Fibroblast of skin of left biceps (primary cell): ENCODE measurements around the gene HOXD11.

Experiments used
- DNase-seq, 2 experiments: peaks; one replicate each; pipeline ENCODE4 v3.0.0-alpha.2; 2013; ENCODE audit warnings: low read depth in 2 of 2

The HOXD11 gene

DNA sequence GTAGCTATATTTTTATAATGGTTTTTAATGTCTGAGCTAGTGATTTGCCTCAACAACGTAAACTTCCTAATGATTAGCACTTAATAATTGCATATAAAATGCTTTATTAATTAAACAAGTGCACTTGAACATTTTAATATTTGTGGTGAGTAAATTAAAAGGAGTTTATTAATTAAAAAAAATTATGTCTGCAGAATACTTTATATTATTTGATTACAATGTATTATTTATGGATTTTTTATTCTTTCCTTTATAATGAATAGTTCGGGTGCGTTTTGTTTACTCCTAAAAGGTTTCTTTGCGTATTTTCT lies 24.7 kb downstream of the HOXD11 start:
- DNase-seq, result no peak

DNA sequence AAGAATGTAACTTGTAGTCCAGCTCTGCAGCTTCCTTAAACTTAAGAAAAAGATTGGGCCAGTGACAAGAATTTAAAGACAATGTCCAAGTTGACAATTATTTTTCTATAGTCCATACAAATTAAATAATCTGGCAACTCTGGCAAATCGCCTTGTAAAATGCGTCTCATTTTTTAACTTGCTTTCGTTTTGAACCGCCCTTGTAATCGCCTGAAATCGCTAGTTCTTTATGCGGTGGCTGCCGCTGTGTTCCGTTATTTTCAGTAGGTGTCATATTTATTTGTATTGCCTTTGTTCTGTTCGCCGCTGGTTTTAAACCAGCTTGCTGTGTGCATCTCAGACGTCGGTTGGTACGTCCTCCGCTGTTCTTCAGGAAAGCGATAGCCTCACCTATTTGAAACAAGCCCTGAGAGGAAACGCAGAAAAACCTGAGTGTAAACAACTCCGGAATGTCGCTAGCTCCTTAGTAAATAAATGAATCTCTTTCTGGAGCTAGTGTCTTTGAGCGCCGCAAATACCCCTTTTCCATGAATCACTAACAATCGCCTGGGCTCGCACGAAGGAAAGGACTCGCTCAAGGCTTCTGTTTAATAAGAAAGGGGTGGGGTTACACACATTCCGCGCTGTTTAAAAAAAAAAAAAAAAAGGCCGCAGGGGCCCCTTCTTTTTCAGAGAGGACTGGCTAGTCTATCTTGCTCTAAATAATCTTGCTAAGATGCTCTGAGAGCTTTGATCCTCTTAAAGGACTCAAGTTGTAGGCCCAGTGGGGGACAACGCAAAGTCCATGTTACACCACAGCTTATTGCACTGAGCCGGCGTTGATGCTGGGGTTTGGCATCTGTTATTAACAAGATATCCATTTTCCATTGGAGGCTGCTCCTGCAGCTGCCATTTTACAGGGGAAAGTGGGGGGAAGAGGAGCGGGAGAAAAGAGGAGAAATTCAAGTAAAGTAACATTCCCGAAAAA lies 25.4 kb downstream of the HOXD11 start:
- DNase-seq, result peak in 1 of 2 experiments; percentile 67

DNA sequence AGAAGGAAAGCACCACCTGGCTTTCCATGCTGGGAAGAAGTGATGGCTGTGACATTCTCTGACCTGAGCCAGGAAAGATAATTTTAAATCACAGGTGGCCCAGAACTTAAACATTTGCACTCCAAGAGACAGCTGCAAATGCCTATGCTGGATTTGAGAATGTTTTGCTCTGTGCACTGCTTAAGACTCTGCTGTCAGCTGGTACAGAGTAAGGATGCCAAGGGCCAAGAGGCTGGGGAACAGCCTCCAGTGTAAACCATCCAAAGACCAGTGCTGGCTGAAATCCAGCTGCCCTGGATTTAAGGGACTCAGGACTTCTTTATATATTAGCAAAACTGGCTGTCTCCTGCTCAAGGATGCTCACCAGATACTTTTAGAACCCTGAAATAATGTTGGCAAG lies 26.3 kb downstream of the HOXD11 start:
- no peak for DNase-seq

DNA sequence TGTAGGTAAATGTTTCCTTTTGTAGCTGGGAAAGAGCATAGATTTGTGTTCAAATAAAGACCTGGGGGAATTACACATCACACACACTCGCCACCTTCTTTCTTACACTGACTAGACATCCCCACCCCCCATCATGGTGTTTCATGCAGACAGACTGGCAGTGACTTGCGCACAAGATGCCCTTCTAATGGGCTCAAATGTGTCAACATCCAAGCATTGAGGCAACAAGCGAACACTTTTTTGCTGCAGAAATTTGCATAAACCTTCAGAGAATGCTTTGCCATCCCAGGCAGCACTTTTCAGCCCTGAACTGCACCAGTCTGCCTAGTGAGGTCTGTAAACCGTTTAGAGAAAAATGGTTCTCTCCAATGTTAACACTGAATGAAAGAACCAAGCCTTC lies 27.0 kb downstream of the HOXD11 start:
- no peak for DNase-seq

DNA sequence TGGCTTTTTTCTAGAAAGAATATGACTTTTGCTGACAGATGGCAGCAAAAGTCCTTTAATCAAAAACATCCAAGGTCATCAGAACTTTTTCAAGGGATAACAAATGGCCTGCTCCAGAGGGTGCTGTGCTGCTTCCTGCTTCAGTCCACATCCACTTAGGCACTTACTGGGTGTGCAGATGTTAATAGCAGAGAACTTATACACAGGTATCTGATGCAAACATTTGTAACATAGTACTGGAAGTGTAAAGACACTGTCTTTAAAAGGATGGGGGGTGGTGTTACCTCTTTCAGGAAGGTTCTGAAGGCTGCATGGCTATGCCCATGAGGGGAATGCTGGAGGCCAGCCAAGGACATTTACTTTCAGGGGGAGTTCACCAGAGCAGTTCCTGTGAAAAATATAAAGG lies 28.0 kb downstream of the HOXD11 start:
- DNase-seq, result no peak

DNA sequence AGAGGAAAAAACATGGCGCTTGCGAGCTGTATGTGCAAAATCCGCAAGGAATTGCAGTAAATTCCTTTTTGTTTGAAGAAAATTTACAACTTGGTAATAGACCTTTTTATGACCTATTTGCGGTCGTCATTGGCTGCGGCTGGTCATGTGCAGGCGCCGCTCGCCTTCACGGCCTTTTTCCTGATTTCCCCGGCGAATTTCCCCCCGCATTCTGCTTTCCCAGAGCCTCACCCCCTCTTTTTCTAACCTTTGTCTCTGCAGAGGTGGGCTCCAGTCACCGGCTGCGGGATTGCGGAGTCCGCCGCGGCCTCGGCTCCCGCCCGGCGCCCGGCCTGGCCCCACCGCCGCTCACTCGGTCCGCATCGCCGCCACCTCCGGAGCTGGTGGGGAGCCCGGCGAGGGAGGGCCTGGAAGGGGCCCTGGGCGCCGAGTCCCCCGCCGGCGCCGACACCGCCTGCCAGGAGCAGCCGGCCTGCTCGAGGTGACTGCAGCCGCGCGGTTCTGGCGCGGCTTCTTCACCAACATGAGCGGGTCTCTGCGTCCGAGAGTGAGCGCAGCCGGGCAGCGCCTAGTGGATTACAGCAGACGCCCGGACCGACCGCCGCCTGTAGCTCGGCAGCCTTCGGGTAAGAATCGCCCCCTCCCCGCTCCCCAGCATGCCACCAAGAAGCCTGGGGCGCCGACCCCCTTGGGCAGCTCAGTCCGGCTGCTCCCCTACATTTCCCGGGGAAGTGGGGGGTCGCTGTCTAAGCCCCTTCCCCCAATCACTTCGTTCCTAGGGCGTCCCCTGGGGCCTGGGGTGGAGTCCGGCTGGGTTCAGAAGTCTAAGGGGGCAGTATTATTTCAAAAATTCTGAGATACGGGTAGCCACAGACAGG lies 29.5 kb downstream of the HOXD11 start:
- peak in 1 of 2 experiments; percentile 70 for DNase-seq

DNA sequence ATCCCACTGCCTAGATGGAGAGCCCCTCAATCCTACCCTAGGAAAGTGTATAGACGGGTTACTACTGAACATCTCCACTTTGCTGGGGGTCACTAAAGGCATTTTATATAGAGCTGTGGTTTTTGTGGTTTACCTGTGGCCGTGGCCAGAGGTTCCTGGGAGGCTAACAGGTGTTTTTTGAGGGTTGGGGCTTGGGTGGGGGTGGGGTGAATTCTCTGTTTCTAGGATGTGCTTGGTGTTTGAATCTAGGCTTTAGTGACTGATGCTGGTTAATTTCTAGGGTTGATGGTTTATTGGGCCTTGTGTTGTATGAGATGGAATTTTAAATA lies 30.1 kb downstream of the HOXD11 start:
- DNase-seq, result no peak

DNA sequence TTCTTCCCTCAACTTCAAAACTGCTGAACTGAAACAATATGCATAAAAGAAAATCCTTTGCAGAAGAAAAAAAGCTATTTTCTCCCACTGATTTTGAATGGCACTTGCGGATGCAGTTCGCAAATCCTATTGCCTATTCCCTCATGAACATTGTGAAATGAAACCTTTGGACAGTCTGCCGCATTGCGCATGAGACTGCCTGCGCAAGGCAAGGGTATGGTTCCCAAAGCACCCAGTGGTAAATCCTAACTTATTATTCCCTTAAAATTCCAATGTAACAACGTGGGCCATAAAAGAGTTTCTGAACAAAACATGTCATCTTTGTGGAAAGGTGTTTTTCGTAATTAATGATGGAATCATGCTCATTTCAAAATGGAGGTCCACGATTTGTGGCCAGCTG lies 30.8 kb downstream of the HOXD11 start:
- no peak for DNase-seq

DNA sequence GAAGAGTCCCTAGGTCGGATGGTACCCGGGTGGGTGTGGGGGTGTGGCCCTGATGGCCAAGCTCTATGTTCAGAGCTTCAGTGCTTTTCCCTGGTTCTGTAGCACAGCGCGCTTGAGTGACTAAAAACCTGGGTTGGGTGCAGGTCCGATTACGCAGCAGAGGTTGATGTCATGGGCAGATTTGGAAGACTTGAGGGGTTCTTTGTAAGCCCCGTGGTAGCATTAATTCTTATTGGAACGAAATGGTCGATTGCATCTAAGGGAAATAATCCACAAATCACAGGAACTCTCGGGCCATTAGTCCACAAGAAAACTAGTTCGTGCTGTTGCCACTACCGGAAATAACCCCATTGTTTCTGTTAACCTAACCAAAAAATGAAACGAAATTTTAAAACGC lies 31.4 kb downstream of the HOXD11 start:
- DNase-seq, result no peak

DNA sequence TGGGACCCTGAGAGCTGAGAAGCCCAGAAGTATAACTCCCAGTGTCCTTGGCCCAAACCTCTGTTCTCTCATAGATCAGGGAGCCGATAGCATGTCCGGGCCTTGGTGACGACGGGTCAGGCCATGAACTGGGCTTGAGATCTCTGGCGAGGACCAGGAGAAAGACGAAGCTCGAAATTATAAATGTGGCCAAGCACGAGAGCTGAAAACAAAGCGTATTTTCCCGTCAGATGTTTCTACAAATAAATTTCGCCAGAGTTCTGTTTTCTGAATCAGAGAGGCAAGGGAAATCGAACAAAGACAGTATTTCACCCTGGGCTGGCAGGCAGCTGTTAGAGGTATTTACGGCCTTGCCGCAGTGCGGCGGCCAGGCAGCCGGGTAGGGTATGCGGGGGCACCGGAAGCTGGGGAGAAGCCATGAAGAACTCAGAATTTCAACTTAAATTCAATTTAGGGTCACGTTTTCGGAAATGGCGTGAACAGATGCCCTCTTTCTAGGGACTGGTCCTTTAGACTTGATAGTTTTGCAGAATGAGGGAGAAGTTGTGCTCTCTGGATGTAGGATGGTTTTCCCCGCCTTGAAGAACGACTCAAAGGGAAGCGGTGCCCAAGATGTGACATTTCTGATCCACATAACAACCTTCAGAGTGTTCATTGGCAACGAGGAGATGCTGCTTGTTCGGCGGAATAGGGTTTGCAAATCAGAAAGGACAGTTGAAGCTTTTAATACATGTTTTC lies 32.0 kb downstream of the HOXD11 start:
- DNase-seq, result no peak

DNA sequence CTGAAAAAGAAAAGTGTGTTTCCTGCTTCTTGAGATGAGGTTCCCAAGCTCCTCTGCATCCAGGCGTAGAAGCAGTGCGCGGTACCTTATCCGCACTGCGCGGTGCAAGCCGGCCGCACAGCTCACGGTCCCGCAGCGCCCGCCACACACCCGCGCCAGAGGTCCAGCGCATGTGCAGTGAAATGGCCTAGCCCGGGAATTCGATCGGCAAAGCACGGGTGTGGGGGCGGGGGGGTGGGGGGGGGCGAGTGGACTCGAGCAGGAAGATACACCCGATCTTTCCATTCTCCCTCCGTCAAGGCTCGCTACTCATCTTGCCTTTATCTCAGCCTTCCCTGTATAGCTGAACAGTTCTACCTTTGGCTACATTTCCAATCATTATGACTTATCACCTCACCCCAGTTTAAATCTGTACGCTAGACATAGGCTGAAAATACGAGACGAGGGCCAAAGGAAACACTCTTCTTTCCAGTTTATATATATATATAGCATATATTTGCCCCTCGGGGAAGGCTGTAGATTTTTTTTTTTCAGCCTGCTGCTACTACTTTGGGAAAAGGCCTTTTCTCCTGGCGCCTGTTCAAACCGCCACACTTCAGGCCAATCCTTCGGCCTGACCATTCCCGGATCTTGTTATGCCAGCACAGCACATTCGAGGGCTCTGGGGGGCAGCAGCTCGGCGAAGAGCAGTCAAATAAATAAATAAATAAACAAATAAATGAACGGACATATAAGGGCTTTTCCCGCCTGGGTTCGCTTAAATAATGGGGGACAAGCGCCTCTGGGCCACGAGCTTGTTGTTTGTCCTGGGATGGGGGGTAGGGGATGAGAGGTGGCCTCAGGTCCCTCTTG lies 32.8 kb downstream of the HOXD11 start:
- DNase-seq, result no peak

DNA sequence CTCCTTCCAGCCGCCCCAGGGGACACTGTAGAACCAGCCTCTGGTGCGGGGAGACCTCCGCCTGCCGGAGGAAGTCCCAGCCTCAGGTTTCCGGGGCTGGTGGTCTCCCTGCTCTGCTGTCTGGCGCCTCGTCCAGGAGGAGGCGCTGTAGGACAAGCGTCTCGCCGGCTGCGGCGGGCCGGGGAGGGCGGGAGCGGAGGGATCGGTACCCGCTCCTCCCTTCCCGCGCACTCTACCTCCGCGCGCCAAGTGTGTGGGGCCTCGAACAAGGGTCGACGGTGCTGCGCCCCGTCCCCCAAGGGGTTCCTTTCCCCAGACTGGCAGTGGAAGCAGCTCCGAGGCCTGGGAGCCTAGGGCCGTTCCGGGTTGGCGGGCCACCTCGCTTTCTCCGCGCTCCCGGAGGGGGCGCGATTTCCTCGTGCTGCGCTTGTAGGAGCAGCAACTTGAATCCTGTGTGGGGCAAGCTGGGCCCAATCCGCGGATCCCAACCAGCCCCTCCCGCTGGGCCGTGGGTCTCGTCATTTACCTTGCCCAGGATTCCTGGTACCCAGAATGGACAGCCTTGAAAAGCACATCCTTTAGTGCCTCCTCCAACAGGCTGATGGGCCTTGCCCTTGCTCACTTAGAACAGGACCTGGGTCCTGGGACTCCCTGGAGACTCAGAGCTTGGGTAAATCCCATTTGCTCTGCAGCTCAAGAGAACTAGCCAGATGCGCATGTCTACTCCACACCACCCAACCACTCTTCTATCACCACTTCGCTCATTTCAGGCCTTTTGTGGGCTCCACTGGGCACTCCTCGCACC lies 33.6 kb downstream of the HOXD11 start:
- DNase-seq, result peak in 1 of 2 experiments; percentile 63

DNA sequence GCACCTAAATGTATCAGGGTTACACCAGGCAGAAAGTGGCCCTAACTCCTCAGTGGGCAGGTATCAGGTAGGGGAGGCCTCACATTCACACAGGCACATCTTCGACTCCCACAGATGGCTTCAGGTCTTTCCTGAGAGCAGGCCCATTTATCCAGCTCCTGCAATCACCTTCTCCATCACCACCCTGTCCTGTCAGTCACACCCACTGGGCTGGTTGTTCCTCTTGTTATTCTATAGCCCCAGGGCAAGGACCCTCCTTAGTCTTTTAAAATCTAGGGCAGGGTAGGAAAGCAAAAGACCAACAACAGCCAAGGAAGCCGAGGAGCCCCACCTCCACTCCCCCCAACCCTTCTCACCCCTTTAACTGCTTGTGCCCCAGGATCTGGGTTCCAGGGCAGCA lies 35.2 kb downstream of the HOXD11 start:
- no peak for DNase-seq

DNA sequence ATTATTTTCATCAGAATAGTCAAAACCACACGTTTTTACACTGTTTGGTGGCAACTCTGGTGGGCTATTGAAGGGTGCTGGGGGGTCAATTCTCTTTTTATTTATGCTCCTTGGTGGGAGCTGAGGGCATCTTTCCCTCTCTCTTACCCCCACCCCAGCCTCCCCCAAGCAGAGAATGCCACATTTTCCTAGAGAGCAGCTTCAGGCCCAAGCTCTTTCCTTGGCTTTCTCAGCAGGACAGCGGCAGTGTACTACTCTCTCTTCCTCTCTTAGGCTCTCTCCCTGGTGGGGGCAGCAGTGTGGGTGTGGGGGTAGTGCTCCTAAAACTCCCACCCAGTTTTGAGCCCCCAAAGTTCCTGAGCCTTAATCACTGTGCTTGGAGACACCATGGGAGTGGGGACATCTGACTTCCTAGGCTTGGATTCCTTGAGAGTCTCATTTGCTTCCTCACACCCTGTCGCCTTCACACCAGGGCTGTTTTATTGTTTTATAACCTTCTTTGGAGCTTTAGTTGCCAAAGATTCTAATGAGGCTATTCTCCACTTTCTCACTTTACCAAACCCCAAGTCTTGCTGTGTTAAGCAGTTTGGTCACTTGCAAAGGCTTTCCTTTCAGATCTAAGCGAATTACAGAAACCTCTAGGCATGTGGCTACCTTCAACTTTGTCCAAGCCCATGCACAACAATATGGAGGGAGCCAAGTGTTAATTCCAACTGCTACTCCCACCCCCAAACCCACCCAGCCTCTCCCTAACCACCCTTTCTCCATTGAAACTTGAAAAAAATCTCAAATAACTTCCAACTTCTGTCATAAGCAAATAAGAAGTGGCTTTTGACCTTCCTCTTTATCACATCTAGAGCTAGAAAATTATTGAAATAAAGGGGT lies 38.2 kb downstream of the HOXD11 start:
- no peak for DNase-seq

DNA sequence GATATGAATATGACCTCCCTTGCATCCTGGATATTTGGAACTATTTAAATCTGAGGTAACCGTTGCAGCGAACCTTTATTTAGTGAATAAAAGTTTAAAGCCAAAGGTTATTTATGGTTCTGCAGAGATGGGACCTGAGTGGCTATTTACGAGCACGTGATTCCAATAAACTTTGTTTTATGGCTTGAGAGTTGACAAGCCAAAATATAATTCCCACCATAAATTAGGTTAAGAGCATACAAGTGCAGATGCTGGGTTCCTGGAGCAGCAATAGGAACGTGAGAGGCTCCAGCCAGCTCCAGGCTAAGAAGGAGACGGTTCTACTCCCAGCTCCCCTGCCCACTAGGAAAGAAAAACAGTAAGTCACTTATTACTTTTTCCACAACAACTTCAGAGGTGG lies 39.0 kb downstream of the HOXD11 start:
- DNase-seq, result no peak

DNA sequence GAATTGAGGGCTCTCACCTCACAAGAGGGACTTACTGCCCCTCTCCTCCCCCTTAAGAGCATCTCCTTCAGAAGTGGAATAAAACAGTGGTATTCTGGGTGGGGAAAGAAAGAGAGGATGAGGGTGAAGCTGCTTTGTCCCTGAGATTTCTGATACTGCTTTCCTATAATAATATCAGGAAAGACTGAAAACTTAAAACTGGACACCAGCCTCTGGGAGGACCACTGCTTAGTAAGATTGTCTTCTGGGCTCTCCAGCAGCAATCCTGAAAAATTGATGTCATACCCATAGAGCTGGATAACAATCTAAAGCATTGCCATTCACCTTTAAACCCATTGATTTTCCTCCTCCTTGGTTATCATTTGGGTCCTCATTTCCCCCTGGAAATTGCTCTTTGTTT lies 39.6 kb downstream of the HOXD11 start:
- DNase-seq, result no peak

DNA sequence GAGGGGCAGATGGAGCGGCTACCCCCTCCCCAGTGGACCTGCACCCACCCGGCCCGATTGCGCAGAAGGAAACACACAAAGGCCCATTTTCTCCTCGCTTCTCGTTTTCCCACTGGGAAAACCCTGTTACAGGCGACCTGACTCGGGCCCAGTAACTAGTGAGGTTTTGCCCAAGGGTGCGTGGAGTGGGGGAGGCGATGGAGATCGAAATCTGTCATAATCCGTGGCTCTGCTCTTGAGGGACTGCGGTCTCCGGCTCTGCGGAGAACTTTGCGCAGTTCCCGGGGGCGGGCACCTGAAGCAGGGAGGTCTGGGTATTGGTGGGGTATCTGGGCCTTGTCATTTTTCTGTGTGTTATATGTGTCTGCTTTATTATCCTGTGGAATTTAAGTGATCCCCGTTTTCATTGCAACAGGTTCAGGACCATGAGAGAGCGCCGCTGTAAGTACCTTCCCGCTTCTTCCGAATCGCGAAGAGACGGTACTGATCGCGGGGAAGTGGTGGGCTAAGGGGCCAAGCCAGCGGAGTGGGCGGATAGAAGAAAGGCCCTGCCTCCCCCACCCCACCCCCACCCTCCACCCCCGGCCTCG lies 40.2 kb downstream of the HOXD11 start:
- DNase-seq, result no peak

DNA sequence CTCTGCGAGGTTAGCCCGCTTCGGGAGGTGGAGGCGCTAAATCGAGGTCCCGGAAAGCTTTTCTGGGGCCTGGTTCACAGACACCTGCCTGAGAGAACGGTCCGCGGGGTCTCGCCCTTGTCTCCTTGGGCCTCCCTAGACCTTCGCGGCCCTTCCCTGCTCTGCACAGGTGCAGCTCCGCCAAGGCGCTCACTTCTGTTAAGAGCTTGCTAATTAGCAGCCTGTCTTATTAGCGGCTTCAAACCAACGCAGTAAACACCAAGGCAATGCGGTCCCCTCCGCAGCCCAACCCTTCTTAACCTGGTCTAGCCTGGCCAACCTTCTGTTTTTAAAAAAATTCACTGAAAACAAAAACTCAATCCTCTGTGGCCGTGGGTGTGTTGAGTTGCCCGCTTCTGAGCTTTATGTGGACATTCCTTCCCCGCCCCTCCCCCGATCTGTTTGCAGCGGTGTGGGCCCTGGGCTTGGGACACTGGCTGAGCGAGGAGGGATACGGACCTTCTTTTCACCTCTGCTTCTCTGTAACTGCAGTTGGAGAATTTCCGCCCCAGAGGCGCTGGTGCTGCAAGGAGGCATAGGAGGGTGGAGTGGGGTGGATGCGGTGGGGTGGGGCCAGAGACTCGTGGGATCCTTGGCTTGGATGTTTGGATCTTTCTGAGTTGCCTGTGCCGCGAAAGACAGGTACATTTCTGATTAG lies 40.9 kb downstream of the HOXD11 start:
- DNase-seq, result no peak
